H9 (cell line): ENCODE data around the gene EEF1AKMT3. TPM values are rescaled to one million over a fixed set of nuclear protein-coding genes. Genes with fewer than 3 reads are reported as not detected.

ENCODE experiments used
- DNase-seq: peaks from one replicate; pipeline ENCODE4 v3.0.0-alpha.2; 2017
- H2AFZ ChIP-seq: one replicate; pipeline ENCODE4 v1.6.1; 2013; ENCODE audit warnings: mild to moderate bottlenecking, low read length, control low read depth, moderate library complexity
- H2AK5ac ChIP-seq: 2 replicates; pipeline ENCODE4 v1.6.1; 2013; ENCODE audit warnings: low read length, control low read depth, mixed read lengths; ENCODE audit not compliant: insufficient read length
- H2BK120ac ChIP-seq: one replicate; pipeline ENCODE4 v1.6.1; 2013; ENCODE audit warnings: low read depth, mild to moderate bottlenecking, low read length, control low read depth, inconsistent platforms; ENCODE audit not compliant: poor library complexity, severe bottlenecking
- H2BK12ac ChIP-seq: 2 replicates; pipeline ENCODE4 v1.6.1; 2013; ENCODE audit warnings: low read length, control low read depth, mixed read lengths, low read depth; ENCODE audit not compliant: insufficient read length
- H2BK15ac ChIP-seq: 2 replicates; pipeline ENCODE4 v1.6.1; 2013; ENCODE audit warnings: low read depth, low read length, control low read depth
- H2BK20ac ChIP-seq: one replicate; pipeline ENCODE4 v1.6.1; 2013; ENCODE audit warnings: low read depth, mild to moderate bottlenecking, low read length, control low read depth, inconsistent platforms; ENCODE audit not compliant: poor library complexity, severe bottlenecking
- H2BK5ac ChIP-seq: 2 replicates; pipeline ENCODE4 v1.6.1; 2013; ENCODE audit warnings: low read length, control low read depth, mixed read lengths; ENCODE audit not compliant: insufficient read length
- H3K14ac ChIP-seq: 2 replicates; pipeline ENCODE4 v1.6.1; 2013; ENCODE audit warnings: low read length, control low read depth; ENCODE audit not compliant: insufficient read depth
- H3K18ac ChIP-seq: 2 replicates; pipeline ENCODE4 v1.6.1; 2013; ENCODE audit warnings: low read depth, mild to moderate bottlenecking, mixed read lengths, low read length, control low read depth; ENCODE audit not compliant: insufficient read length
- H3K23ac ChIP-seq: 2 replicates; pipeline ENCODE4 v1.6.1; 2013; ENCODE audit warnings: low read length, control low read depth, mixed read lengths, low read depth; ENCODE audit not compliant: insufficient read length
- H3K23me2 ChIP-seq: 2 replicates; pipeline ENCODE4 v1.6.1; 2013; ENCODE audit warnings: low read depth, mild to moderate bottlenecking, mixed read lengths, low read length, control low read depth; ENCODE audit not compliant: insufficient read length, poor library complexity, severe bottlenecking
- H3K27ac ChIP-seq: 2 replicates; pipeline ENCODE4 v1.5.1; 2013; ENCODE audit warnings: low read length, control low read depth, mixed read lengths, low read depth; ENCODE audit not compliant: insufficient read length
- H3K27me3 ChIP-seq: 2 replicates; pipeline ENCODE4 v1.6.1; 2013; ENCODE audit warnings: low read length, control low read depth, inconsistent platforms; ENCODE audit not compliant: insufficient read depth
- H3K4ac ChIP-seq: 2 replicates; pipeline ENCODE4 v1.6.1; 2013; ENCODE audit warnings: low read depth, mild to moderate bottlenecking, control low read depth, inconsistent platforms, low read length, moderate library complexity
- H3K4me1 ChIP-seq: 2 replicates; pipeline ENCODE4 v1.6.1; 2013; ENCODE audit warnings: low read length, control low read depth, inconsistent platforms; ENCODE audit not compliant: insufficient read depth
- H3K4me2 ChIP-seq: 2 replicates; pipeline ENCODE4 v1.6.1; 2013; ENCODE audit warnings: low read length, control low read depth, mixed read lengths; ENCODE audit not compliant: insufficient read length, insufficient read depth
- H3K56ac ChIP-seq: 2 replicates; pipeline ENCODE4 v1.6.1; 2013; ENCODE audit warnings: low read depth, mild to moderate bottlenecking, mixed read lengths, low read length, control low read depth; ENCODE audit not compliant: insufficient read length
- H3K79me1 ChIP-seq: 2 replicates; pipeline ENCODE4 v1.6.1; 2013; ENCODE audit warnings: low read depth, mild to moderate bottlenecking, moderate library complexity, low read length, control low read depth, inconsistent platforms; ENCODE audit not compliant: insufficient read depth, poor library complexity, severe bottlenecking
- H3K79me2 ChIP-seq: 2 replicates; pipeline ENCODE4 v1.6.1; 2013; ENCODE audit warnings: low read length, control low read depth, inconsistent platforms; ENCODE audit not compliant: insufficient read depth
- H3K9ac ChIP-seq: 2 replicates; pipeline ENCODE4 v1.6.1; 2013; ENCODE audit warnings: low read length, control low read depth, mixed read lengths; ENCODE audit not compliant: insufficient read length; ENCODE audit errors: extremely low read depth
- H3K9me3 ChIP-seq: one replicate; pipeline ENCODE4 v1.6.1; 2013; ENCODE audit warnings: low read depth, low read length, inconsistent platforms; ENCODE audit not compliant: control insufficient read depth
- H3T11ph ChIP-seq: one replicate; pipeline ENCODE4 v1.6.1; 2013; ENCODE audit warnings: mild to moderate bottlenecking, low read length, control low read depth, inconsistent platforms
- H4K20me1 ChIP-seq: one replicate; pipeline ENCODE4 v1.6.1; 2013; ENCODE audit not compliant: control insufficient read depth, insufficient read length, insufficient read depth
- H4K5ac ChIP-seq: 2 replicates; pipeline ENCODE4 v1.6.1; 2013; ENCODE audit warnings: low read depth, mild to moderate bottlenecking, mixed read lengths, low read length, control low read depth; ENCODE audit not compliant: insufficient read length
- H4K8ac ChIP-seq: replicated peaks from 2 replicates; pipeline ENCODE4 v1.6.1; 2013; ENCODE audit warnings: low read length, control low read depth, mixed read lengths, low read depth; ENCODE audit not compliant: insufficient read length
- H4K91ac ChIP-seq: 2 replicates; pipeline ENCODE4 v1.6.1; 2013; ENCODE audit warnings: low read depth, mild to moderate bottlenecking, moderate library complexity, mixed read lengths, low read length, control low read depth; ENCODE audit not compliant: insufficient read length
- H3K27ac Mint-ChIP-seq, 3 experiments: 2 replicates in 2 of 3; 3 replicates in 1 of 3; pipeline ENCODE4 v1.8.0; 2020 to 2021; ENCODE audit warnings: mixed read lengths in 3 of 3, mild to moderate bottlenecking in 1 of 3, moderate library complexity in 1 of 3
- H3K27me3 Mint-ChIP-seq: 2 replicates; pipeline ENCODE4 v1.8.0; 2021; ENCODE audit warnings: low read depth, mild to moderate bottlenecking, moderate library complexity, mixed read lengths
- H3K36me3 Mint-ChIP-seq, 3 experiments: 2 replicates in 2 of 3; 3 replicates in 1 of 3; pipeline ENCODE4 v1.8.0; 2020 to 2021; ENCODE audit warnings: low read depth in 3 of 3, mixed read lengths in 3 of 3; ENCODE audit not compliant: insufficient read depth in 1 of 3
- H3K4me1 Mint-ChIP-seq, 2 experiments: 2 replicates each; pipeline ENCODE4 v1.8.0; 2020; ENCODE audit warnings: mixed read lengths in 2 of 2
- H3K4me3 Mint-ChIP-seq, 2 experiments: 2 replicates in 1 of 2; 3 replicates in 1 of 2; pipeline ENCODE4 v1.8.0; 2020 to 2021; ENCODE audit warnings: mild to moderate bottlenecking in 2 of 2, mixed read lengths in 2 of 2, moderate library complexity in 1 of 2
- H3K9me3 Mint-ChIP-seq, 2 experiments: 2 replicates in 1 of 2; 3 replicates in 1 of 2; pipeline ENCODE4 v1.8.0; 2020; ENCODE audit warnings: mild to moderate bottlenecking in 2 of 2, mixed read lengths in 2 of 2, moderate library complexity in 1 of 2
- WGBS: extraction: QIAGEN DNeasy Blood & Tissue Kit; methylation state at CpG from one replicate; pipeline ENCODE4 v1.1.7; 2013; ENCODE audit warnings: missing lambda C conversion rate, low lambda C conversion rate, mixed read lengths; ENCODE audit not compliant: insufficient read length; ENCODE audit errors: extremely low coverage; 5-methylcytosine and 5-hydroxymethylcytosine counted together
- total RNA-seq: library from RNA; stranded (reverse); gene quantifications from 2 replicates; pipeline ENCODE4 v1.2.1, GENCODE V29; 2021
- TF ChIP-seq, protein P1 (sequence below): fragments of 200-600 bp; sonication (generic); conservative IDR thresholded peaks from 3 replicates; pipeline ENCODE4 v1.8.0; 2021; ENCODE audit warnings: antibody characterized with exemption, mild to moderate bottlenecking

EEF1AKMT3 gene
- total RNA-seq, 1 experiment from 2014 or later = 2.9 TPM

DNA sequence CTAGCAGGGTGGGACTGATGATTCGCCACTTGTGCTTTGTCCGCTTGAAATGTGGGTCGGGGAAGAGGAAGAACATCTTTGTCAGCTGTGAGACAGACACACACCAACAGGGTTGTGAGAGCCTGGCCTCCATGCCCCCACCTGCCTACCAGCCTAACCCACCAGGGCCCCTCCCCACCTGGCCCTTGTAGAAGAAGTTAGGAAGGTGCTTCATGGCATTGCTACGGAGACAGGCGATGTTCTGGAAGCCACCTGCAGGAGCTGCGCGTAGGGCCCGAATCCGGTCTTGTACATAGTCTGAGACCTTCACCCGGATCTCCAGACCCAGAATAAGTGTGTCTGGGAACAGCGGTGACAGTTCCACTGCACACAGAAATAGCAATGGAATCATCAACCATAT lies 2.8 kb upstream of the EEF1AKMT3 start:
- Histone ChIP-seq H3T11ph (no peak overlapping the region), H3K4me2 (no peak overlapping the region), H2BK5ac (no peak overlapping the region), H2BK15ac (no peak overlapping the region), H3K27me3 (peaks cover 21% of the 10 kb centered on the region; the same call in 1 of the 2 replicates), H3K27ac (no peak overlapping the region), H3K4ac (no peak overlapping the region), H3K79me2 (no peaks in the 10 kb centered on the region), H2AK5ac (no peak overlapping the region), H4K8ac (no peak overlapping the region), H3K9ac (no peak overlapping the region), H3K56ac (no peak overlapping the region), H4K5ac (no peak overlapping the region), H3K79me1 (no peaks in the 10 kb centered on the region), H2AFZ (no peak overlapping the region), H3K9me3 (no peaks in the 10 kb centered on the region), H2BK20ac (no peak overlapping the region), H4K20me1 (no peaks in the 10 kb centered on the region), H4K91ac (no peak overlapping the region), H2BK12ac (no peak overlapping the region), H3K14ac (no peak overlapping the region), H3K23ac (no peak overlapping the region), H3K23me2 (peaks cover 33% of the 10 kb centered on the region), H3K18ac (no peak overlapping the region), H3K4me1 (peaks cover 3% of the 10 kb centered on the region; the same call in 1 of the 2 replicates), H2BK120ac (no peak overlapping the region)
- WGBS = no CpG with 5 or more reads among the region's 11 CpGs
- H3K27me3 Mint-ChIP-seq = peaks cover 31% of the 10 kb centered on the region
- H3K36me3 Mint-ChIP-seq = peaks cover 20 to 39% (median 31%) of the 10 kb centered on the region in 3 experiments
- TF ChIP-seq, protein P1, sequence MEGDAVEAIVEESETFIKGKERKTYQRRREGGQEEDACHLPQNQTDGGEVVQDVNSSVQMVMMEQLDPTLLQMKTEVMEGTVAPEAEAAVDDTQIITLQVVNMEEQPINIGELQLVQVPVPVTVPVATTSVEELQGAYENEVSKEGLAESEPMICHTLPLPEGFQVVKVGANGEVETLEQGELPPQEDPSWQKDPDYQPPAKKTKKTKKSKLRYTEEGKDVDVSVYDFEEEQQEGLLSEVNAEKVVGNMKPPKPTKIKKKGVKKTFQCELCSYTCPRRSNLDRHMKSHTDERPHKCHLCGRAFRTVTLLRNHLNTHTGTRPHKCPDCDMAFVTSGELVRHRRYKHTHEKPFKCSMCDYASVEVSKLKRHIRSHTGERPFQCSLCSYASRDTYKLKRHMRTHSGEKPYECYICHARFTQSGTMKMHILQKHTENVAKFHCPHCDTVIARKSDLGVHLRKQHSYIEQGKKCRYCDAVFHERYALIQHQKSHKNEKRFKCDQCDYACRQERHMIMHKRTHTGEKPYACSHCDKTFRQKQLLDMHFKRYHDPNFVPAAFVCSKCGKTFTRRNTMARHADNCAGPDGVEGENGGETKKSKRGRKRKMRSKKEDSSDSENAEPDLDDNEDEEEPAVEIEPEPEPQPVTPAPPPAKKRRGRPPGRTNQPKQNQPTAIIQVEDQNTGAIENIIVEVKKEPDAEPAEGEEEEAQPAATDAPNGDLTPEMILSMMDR = no peak
- no peak for DNase-seq
- H3K4me3 Mint-ChIP-seq = peak overlapping the region; percentile 3 to 21; a peak in 1 of 5 replicates
- H3K4me1 Mint-ChIP-seq = peaks cover 22 to 37% of the 10 kb centered on the region in 2 experiments
- H3K9me3 Mint-ChIP-seq = no peaks in the 10 kb centered on the region
- H3K27ac Mint-ChIP-seq = no peak overlapping the region
